NCI-H2107 (cell line): ENCODE results near the gene METTL17.
A peak's percentile ranks its signal among the peaks of the same experiment; 100 is the strongest.
"Not testable (repeated sequence)": the region's sequence is repeated elsewhere in the genome, so short reads cannot be mapped to it uniquely, and the experiment has no call there.

ENCODE experiments used
- DNase-seq: peaks from one replicate; lab custom pipeline; 2025; lab: John Stamatoyannopoulos, UW

The METTL17 gene

GRCh38 chr14:21025371-21026273 is 35.8 kb downstream of the METTL17 start:
- no peak for DNase-seq

- DNase-seq = no peak
Observed at GRCh38 chr14:21026274-21026987, 36.7 kb downstream of the METTL17 start.

- no peak for DNase-seq
Observed at GRCh38 chr14:21026988-21027315, 37.2 kb downstream of the METTL17 start.

- no peak for DNase-seq
Observed at GRCh38 chr14:21029917-21030316, 40.1 kb downstream of the METTL17 start, which contains the start of gene TPPP2. Gene TPPP2 (plus strand): TSS chr14:21030217. CDS start chr14:21030582, 365 bp downstream.

GRCh38 chr14:21030531-21030930 is 40.8 kb downstream of the METTL17 start:
- DNase-seq = no peak

- DNase-seq = no peak
Observed at GRCh38 chr14:21032326-21033132, 42.7 kb downstream of the METTL17 start.

GRCh38 chr14:21033133-21033698 is 43.4 kb downstream of the METTL17 start:
- DNase-seq = no peak

- DNase-seq = no peak
Observed at GRCh38 chr14:21034707-21035106, 44.9 kb downstream of the METTL17 start, which contains the start of gene RNASE13. Gene RNASE13 (minus strand): TSS chr14:21034807. CDS start chr14:21034288, 519 bp downstream.

- no peak for DNase-seq
Observed at GRCh38 chr14:21036751-21037150, 47.0 kb downstream of the METTL17 start.

GRCh38 chr14:21037156-21037555 is 47.4 kb downstream of the METTL17 start:
- DNase-seq = no peak

- DNase-seq = no peak
Observed at GRCh38 chr14:21038441-21039422, 49.0 kb downstream of the METTL17 start.

GRCh38 chr14:21039585-21040369 is 50.0 kb downstream of the METTL17 start:
- peak; percentile 44 for DNase-seq

GRCh38 chr14:21040370-21040925 is 50.7 kb downstream of the METTL17 start:
- DNase-seq = no peak

- not testable (repeated sequence) for DNase-seq
Observed at GRCh38 chr14:21040941-21041340, 51.2 kb downstream of the METTL17 start.

GRCh38 chr14:21041676-21042433 is 52.1 kb downstream of the METTL17 start, which contains the start of gene RNASE7:
Gene RNASE7 (plus strand): TSS chr14:21042362. CDS start chr14:21042993, 631 bp downstream.
- DNase-seq = no peak

GRCh38 chr14:21042918-21043317 is 53.1 kb downstream of the METTL17 start:
- DNase-seq = no peak

GRCh38 chr14:21043387-21043973 is 53.7 kb downstream of the METTL17 start:
- DNase-seq = no peak

GRCh38 chr14:21043974-21044618 is 54.3 kb downstream of the METTL17 start:
- no peak for DNase-seq
